ENCODE results near the gene ZNF385D. TPM values are rescaled to one million over a fixed set of nuclear protein-coding genes. Genes with fewer than 3 reads are reported as not detected.

The ZNF385D gene
- total RNA-seq, 1 experiment from 2014 or later: 9.6 TPM

- TF ChIP-seq NR3C1 (CRISPR knock-in tag; conservative IDR thresholded peaks at IDR 0.05; ENCODE audit: low read depth): no peak
- TF ChIP-seq ZNF138 (CRISPR knock-in tag; conservative IDR thresholded peaks at IDR 0.05): no peak
- TF ChIP-seq, protein P1, sequence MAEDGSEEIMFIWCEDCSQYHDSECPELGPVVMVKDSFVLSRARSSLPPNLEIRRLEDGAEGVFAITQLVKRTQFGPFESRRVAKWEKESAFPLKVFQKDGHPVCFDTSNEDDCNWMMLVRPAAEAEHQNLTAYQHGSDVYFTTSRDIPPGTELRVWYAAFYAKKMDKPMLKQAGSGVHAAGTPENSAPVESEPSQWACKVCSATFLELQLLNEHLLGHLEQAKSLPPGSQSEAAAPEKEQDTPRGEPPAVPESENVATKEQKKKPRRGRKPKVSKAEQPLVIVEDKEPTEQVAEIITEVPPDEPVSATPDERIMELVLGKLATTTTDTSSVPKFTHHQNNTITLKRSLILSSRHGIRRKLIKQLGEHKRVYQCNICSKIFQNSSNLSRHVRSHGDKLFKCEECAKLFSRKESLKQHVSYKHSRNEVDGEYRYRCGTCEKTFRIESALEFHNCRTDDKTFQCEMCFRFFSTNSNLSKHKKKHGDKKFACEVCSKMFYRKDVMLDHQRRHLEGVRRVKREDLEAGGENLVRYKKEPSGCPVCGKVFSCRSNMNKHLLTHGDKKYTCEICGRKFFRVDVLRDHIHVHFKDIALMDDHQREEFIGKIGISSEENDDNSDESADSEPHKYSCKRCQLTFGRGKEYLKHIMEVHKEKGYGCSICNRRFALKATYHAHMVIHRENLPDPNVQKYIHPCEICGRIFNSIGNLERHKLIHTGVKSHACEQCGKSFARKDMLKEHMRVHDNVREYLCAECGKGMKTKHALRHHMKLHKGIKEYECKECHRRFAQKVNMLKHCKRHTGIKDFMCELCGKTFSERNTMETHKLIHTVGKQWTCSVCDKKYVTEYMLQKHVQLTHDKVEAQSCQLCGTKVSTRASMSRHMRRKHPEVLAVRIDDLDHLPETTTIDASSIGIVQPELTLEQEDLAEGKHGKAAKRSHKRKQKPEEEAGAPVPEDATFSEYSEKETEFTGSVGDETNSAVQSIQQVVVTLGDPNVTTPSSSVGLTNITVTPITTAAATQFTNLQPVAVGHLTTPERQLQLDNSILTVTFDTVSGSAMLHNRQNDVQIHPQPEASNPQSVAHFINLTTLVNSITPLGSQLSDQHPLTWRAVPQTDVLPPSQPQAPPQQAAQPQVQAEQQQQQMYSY (CRISPR knock-in tag; IDR thresholded peaks at IDR 0.05): no peak
- no peak for TF ChIP-seq NFE2L1 (CRISPR knock-in tag; IDR thresholded peaks at IDR 0.05)
- TF ChIP-seq, protein P2, sequence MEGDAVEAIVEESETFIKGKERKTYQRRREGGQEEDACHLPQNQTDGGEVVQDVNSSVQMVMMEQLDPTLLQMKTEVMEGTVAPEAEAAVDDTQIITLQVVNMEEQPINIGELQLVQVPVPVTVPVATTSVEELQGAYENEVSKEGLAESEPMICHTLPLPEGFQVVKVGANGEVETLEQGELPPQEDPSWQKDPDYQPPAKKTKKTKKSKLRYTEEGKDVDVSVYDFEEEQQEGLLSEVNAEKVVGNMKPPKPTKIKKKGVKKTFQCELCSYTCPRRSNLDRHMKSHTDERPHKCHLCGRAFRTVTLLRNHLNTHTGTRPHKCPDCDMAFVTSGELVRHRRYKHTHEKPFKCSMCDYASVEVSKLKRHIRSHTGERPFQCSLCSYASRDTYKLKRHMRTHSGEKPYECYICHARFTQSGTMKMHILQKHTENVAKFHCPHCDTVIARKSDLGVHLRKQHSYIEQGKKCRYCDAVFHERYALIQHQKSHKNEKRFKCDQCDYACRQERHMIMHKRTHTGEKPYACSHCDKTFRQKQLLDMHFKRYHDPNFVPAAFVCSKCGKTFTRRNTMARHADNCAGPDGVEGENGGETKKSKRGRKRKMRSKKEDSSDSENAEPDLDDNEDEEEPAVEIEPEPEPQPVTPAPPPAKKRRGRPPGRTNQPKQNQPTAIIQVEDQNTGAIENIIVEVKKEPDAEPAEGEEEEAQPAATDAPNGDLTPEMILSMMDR (IDR thresholded peaks at IDR 0.05): no peak
- no peak for TF ChIP-seq SOX15 (CRISPR knock-in tag; IDR thresholded peaks at IDR 0.05)
- TF ChIP-seq, protein P3, sequence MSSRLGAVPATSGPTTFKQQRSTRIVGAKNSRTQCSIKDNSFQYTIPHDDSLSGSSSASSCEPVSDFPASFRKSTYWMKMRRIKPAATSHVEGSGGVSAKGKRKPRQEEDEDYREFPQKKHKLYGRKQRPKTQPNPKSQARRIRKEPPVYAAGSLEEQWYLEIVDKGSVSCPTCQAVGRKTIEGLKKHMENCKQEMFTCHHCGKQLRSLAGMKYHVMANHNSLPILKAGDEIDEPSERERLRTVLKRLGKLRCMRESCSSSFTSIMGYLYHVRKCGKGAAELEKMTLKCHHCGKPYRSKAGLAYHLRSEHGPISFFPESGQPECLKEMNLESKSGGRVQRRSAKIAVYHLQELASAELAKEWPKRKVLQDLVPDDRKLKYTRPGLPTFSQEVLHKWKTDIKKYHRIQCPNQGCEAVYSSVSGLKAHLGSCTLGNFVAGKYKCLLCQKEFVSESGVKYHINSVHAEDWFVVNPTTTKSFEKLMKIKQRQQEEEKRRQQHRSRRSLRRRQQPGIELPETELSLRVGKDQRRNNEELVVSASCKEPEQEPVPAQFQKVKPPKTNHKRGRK (CRISPR knock-in tag; IDR thresholded peaks at IDR 0.05; ENCODE audit: borderline replicate concordance): no peak
- no peak for TF ChIP-seq ETV6 (CRISPR knock-in tag; IDR thresholded peaks at IDR 0.05)
- no peak overlapping the region for H3K27ac Mint-ChIP-seq
- DNase-seq (ENCODE audit: low spot score) (no peak), ATAC-seq (no peak)
- H3K4me1 Mint-ChIP-seq: no peaks in the 10 kb centered on the region
- no peak overlapping the region for H3K4me3 Mint-ChIP-seq
- CTCF ChIA-PET: no interaction called here
- H3K36me3 Mint-ChIP-seq: peaks cover 5% of the 10 kb centered on the region; the same call in 1 of the 2 replicates
- no peaks in the 10 kb centered on the region for H3K27me3 Mint-ChIP-seq (ENCODE audit: low read depth)
- POLR2A ChIA-PET: no interaction called here
- peaks cover 19% of the 10 kb centered on the region for H3K9me3 Mint-ChIP-seq
These were observed 47.7 kb downstream of the ZNF385D start for GRCh38 chr3:21703291-21703690.

DNA sequence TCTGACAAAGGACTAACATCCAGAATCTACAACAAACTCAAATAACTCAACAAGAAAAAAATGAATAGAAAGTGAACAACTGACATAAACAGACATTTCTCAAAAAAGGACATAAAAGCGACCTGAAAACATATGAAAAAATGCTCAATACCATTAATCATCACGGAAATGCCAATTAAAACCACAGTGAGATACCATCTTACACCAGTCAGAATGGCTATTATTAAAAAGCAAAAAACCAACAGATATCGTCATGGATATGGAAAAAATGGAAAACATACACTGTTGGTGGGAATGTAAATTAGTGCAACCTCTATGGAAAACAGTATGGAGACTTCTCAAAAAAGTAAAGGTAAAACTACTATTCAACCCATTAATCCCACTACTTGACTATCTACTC is 53.3 kb downstream of the ZNF385D start:
- Mint-ChIP-seq H3K27me3 (ENCODE audit: low read depth) (no peaks in the 10 kb centered on the region), H3K4me1 (peaks cover 7% of the 10 kb centered on the region), H3K9me3 (peaks cover 8% of the 10 kb centered on the region), H3K27ac (no peak overlapping the region), H3K4me3 (no peak overlapping the region), H3K36me3 (peaks cover 2% of the 10 kb centered on the region; the same call in 1 of the 2 replicates)
- ATAC-seq (no peak), DNase-seq (ENCODE audit: low spot score) (no peak)
- no peak for TF ChIP-seq ZNF232 (CRISPR knock-in tag; IDR thresholded peaks at IDR 0.05)
- POLR2A ChIA-PET: no interaction called here
- CTCF ChIA-PET: no interaction called here

DNA sequence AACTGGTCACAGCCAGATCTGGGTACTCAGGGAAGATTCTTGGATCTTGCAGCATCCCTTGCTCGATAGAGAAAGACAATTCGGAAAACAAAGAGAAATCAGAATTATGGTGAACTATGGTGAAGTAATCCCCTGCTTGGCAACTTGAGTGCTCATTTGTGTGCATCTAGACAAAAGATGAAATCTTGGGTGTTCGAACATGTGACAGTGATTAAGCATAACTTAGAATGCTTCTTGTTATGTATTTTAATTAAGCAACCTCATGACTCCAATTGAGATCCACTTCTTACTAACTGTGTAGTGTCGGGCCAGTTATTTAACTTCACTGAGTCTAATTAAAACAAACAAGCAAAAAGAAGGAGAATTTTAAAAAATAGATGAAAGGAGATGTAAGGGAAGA is 56.5 kb downstream of the ZNF385D start:
- H3K4me1 Mint-ChIP-seq: peaks cover 7% of the 10 kb centered on the region
- ATAC-seq (no peak), DNase-seq (ENCODE audit: low spot score) (no peak)
- H3K27ac Mint-ChIP-seq: no peak overlapping the region
- no peak overlapping the region for H3K4me3 Mint-ChIP-seq
- TF ChIP-seq ETV6 (CRISPR knock-in tag; IDR thresholded peaks at IDR 0.05): no peak
- CTCF ChIA-PET: no interaction called here
- H3K27me3 Mint-ChIP-seq (ENCODE audit: low read depth): no peaks in the 10 kb centered on the region; the same call in 1 of the 2 replicates
- H3K9me3 Mint-ChIP-seq: peaks cover 3% of the 10 kb centered on the region; the same call in 1 of the 2 replicates
- POLR2A ChIA-PET: no interaction called here
- no peaks in the 10 kb centered on the region for H3K36me3 Mint-ChIP-seq

DNA sequence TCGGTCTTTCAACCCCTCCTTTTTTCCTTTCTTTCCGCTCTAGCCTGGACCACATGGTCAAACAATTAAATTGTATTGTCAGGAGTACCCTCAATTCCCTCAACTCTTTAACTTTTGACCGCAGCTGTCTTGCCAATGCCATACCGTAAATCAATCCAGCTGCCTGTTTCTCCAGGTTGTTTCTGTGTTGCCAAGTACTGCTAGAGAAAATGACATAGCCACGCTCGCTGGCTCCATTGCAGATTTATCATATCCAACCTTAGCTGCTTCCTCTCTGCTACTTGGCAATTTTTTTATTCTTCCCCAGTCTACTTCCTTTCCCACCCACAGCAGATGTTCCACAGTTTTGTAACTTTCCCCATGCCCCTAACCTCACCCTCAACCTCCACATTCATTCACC is 60.0 kb downstream of the ZNF385D start:
- ChIA-PET POLR2A (no interaction called here), CTCF (no interaction called here)
- no peak overlapping the region for H3K4me3 Mint-ChIP-seq
- H3K4me1 Mint-ChIP-seq: peaks cover 7% of the 10 kb centered on the region
- DNase-seq (ENCODE audit: low spot score) (no peak), ATAC-seq (no peak)
- H3K27ac Mint-ChIP-seq: no peak overlapping the region
- H3K36me3 Mint-ChIP-seq: no peaks in the 10 kb centered on the region
- H3K27me3 Mint-ChIP-seq (ENCODE audit: low read depth): no peaks in the 10 kb centered on the region; the same call in 1 of the 2 replicates
- H3K9me3 Mint-ChIP-seq: peaks cover 3% of the 10 kb centered on the region; the same call in 1 of the 2 replicates
- TF ChIP-seq ATF3 (CRISPR knock-in tag; conservative IDR thresholded peaks at IDR 0.05) (no peak), JAZF1 (CRISPR knock-in tag; IDR thresholded peaks at IDR 0.05) (no peak), ESRRA (CRISPR knock-in tag; IDR thresholded peaks at IDR 0.05; ENCODE audit: borderline replicate concordance) (no peak), TCF7 (CRISPR knock-in tag; IDR thresholded peaks at IDR 0.05; ENCODE audit: low read depth) (no peak), IRF2 (CRISPR knock-in tag; IDR thresholded peaks at IDR 0.05; ENCODE audit: borderline replicate concordance, low read depth) (no peak), ARID4B (CRISPR knock-in tag; IDR thresholded peaks at IDR 0.05; ENCODE audit: borderline replicate concordance) (no peak)
- TF ChIP-seq, protein P4, sequence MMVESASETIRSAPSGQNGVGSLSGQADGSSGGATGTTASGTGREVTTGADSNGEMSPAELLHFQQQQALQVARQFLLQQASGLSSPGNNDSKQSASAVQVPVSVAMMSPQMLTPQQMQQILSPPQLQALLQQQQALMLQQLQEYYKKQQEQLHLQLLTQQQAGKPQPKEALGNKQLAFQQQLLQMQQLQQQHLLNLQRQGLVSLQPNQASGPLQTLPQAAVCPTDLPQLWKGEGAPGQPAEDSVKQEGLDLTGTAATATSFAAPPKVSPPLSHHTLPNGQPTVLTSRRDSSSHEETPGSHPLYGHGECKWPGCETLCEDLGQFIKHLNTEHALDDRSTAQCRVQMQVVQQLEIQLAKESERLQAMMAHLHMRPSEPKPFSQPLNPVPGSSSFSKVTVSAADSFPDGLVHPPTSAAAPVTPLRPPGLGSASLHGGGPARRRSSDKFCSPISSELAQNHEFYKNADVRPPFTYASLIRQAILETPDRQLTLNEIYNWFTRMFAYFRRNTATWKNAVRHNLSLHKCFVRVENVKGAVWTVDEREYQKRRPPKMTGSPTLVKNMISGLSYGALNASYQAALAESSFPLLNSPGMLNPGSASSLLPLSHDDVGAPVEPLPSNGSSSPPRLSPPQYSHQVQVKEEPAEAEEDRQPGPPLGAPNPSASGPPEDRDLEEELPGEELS (CRISPR knock-in tag; IDR thresholded peaks at IDR 0.05): no peak
